KMS-11 (cell line): Measurements from ENCODE around the gene MYOCD.

ENCODE experiments used
- H2AFZ ChIP-seq: fragments of 200-600 bp; sonication (generic); 2 replicates; pipeline ENCODE4 v1.6.1; 2016; ENCODE audit warnings: antibody characterized with exemption, mixed run types, low read depth
- H3K27ac ChIP-seq: fragments of 200-600 bp; sonication (generic); 2 replicates; pipeline ENCODE4 v1.6.1; 2016; ENCODE audit warnings: mild to moderate bottlenecking, mixed run types
- H3K27me3 ChIP-seq: fragments of 200-600 bp; sonication (generic); 2 replicates; pipeline ENCODE4 v1.6.1; 2017; ENCODE audit warnings: mild to moderate bottlenecking, low read depth, mixed run types, moderate library complexity; ENCODE audit not compliant: insufficient read depth
- H3K36me3 ChIP-seq: fragments of 200-600 bp; sonication (generic); 2 replicates; pipeline ENCODE4 v1.6.1; 2017; ENCODE audit warnings: mild to moderate bottlenecking, mixed run types; ENCODE audit not compliant: insufficient read depth
- H3K4me1 ChIP-seq: fragments of 200-600 bp; sonication (generic); 2 replicates; pipeline ENCODE4 v1.6.1; 2016; ENCODE audit warnings: mild to moderate bottlenecking, low read depth, mixed run types; ENCODE audit not compliant: poor library complexity, severe bottlenecking
- H3K4me2 ChIP-seq: fragments of 200-600 bp; sonication (generic); 2 replicates; pipeline ENCODE4 v1.7.0; 2016; ENCODE audit warnings: mild to moderate bottlenecking, mixed run types
- H3K4me3 ChIP-seq: fragments of 200-600 bp; sonication (generic); IDR thresholded peaks from 2 replicates; pipeline ENCODE4 v1.6.1; 2017; ENCODE audit warnings: low read depth, low read length, mixed read lengths; ENCODE audit not compliant: insufficient read depth
- H3K79me2 ChIP-seq: fragments of 200-600 bp; sonication (generic); 2 replicates; pipeline ENCODE4 v1.6.1; 2016; ENCODE audit warnings: low read depth, mixed run types; ENCODE audit not compliant: insufficient read depth
- H3K9ac ChIP-seq: fragments of 200-600 bp; sonication (generic); 2 replicates; pipeline ENCODE4 v1.6.1; 2016; ENCODE audit warnings: mild to moderate bottlenecking, mixed run types
- H4K20me1 ChIP-seq: fragments of 200-600 bp; sonication (generic); 2 replicates; pipeline ENCODE4 v1.6.1; 2016; ENCODE audit warnings: mild to moderate bottlenecking, mixed run types; ENCODE audit not compliant: insufficient read depth
- CTCF ChIP-seq: fragments of 200-600 bp; sonication (generic); conservative IDR thresholded peaks from 2 replicates; pipeline ENCODE4 v1.6.1; 2017; ENCODE audit warnings: low read depth, mild to moderate bottlenecking, antibody characterized with exemption, low read length, moderate library complexity, mixed read lengths

The MYOCD gene

GRCh38 chr17:12709063-12709462, 43.4 kb downstream of the MYOCD start:
- H3K36me3 ChIP-seq: no peaks in the 10 kb centered on the region
- H2AFZ ChIP-seq: no peak overlapping the region
- H3K9ac ChIP-seq: no peak overlapping the region
- no peak for TF ChIP-seq CTCF
- H3K4me2 ChIP-seq: no peak overlapping the region
- no peak overlapping the region for H3K27ac ChIP-seq
- H3K79me2 ChIP-seq: no peaks in the 10 kb centered on the region
- H4K20me1 ChIP-seq: no peaks in the 10 kb centered on the region
- H3K27me3 ChIP-seq: no peaks in the 10 kb centered on the region
- no peak overlapping the region for H3K4me3 ChIP-seq
- no peaks in the 10 kb centered on the region for H3K4me1 ChIP-seq

DNA sequence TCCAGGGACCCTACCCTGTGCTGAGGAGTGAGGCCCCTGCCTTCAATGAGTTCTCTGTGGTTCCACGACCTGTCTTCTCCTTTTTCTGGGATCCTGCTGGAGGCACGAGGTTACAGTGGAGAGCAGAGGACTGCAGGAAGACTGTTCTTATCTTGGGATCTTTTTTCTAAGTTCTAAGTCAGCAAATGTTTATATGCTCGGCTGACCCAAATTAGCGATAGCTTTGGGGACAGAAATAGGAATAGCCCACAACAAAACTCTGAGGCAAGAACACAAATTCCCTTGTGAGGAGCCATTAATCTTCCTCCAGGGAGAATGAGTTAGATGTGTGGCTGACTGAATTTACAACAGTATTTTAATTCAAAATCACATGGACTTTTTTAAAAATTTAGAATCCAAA, 46.7 kb downstream of the MYOCD start:
- Histone ChIP-seq H3K4me3 (no peak overlapping the region), H3K36me3 (no peaks in the 10 kb centered on the region), H3K27me3 (no peaks in the 10 kb centered on the region), H3K27ac (no peak overlapping the region), H3K4me2 (no peak overlapping the region), H3K4me1 (no peaks in the 10 kb centered on the region), H3K9ac (no peak overlapping the region), H2AFZ (no peak overlapping the region), H4K20me1 (no peaks in the 10 kb centered on the region), H3K79me2 (no peaks in the 10 kb centered on the region)
- TF ChIP-seq CTCF: no peak

DNA sequence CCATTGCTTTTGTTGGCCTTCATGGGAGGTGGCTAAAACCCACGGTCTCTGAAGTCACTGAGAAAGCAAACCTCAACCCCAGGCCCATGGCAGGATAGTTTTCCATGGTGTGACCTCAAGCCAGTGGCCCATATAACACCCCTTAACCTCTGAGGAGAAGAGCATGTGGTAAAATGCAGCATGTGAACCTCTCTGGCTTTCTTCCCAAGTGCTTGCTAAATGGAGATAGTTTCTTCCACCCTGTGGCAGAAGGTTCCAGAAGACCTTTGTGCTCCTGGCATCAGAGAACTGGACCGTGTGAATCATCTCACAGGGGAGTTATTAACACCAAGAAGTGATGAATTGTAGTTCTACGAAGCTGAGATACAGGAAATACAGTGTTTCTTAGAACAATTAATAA, 47.3 kb downstream of the MYOCD start:
- no peaks in the 10 kb centered on the region for H3K36me3 ChIP-seq
- H3K27ac ChIP-seq: no peak overlapping the region
- no peak overlapping the region for H2AFZ ChIP-seq
- no peaks in the 10 kb centered on the region for H4K20me1 ChIP-seq
- no peaks in the 10 kb centered on the region for H3K79me2 ChIP-seq
- H3K4me1 ChIP-seq: no peaks in the 10 kb centered on the region
- H3K4me3 ChIP-seq: no peak overlapping the region
- H3K4me2 ChIP-seq: no peak overlapping the region
- no peak for TF ChIP-seq CTCF
- H3K27me3 ChIP-seq: no peaks in the 10 kb centered on the region
- H3K9ac ChIP-seq: no peak overlapping the region

- TF ChIP-seq CTCF: no peak
- Histone ChIP-seq H3K79me2 (no peaks in the 10 kb centered on the region), H3K27me3 (no peaks in the 10 kb centered on the region), H4K20me1 (no peaks in the 10 kb centered on the region), H3K27ac (no peak overlapping the region), H2AFZ (no peak overlapping the region), H3K4me2 (no peak overlapping the region), H3K9ac (no peak overlapping the region), H3K4me1 (no peaks in the 10 kb centered on the region), H3K4me3 (no peak overlapping the region), H3K36me3 (no peaks in the 10 kb centered on the region)
Measured at GRCh38 chr17:12719948-12720347, 54.3 kb downstream of the MYOCD start.

DNA sequence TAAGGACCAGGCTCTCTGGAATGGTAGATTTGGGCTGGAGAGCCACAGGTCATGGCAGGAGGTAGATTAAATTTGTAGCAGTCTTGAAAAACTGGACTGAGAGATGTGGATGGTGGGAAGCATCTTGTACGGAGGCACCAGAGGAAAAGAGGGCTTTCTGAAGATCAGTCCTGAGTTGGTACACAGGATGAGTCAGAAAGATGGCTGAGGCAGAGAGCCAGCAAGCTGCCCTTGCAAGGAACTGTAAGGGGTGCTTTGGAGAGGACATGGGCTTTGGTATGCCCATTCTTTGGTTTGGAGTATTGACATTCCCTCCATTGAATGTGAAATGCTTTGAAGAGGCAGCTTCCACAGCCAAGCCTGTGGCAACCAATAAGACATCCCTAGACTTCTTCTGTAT, 55.9 kb downstream of the MYOCD start:
- Histone ChIP-seq H3K4me2 (no peak overlapping the region), H3K4me1 (no peaks in the 10 kb centered on the region), H3K79me2 (no peaks in the 10 kb centered on the region), H3K9ac (no peak overlapping the region), H3K27me3 (no peaks in the 10 kb centered on the region), H2AFZ (no peak overlapping the region), H4K20me1 (no peaks in the 10 kb centered on the region), H3K4me3 (no peak overlapping the region), H3K27ac (no peak overlapping the region), H3K36me3 (no peaks in the 10 kb centered on the region)
- no peak for TF ChIP-seq CTCF
